GM06990 (cell line): Measurements from ENCODE around the gene BAHCC1.
A peak's percentile ranks its signal among the peaks of the same experiment; 100 is the strongest.

Experiments
- DNase-seq: peaks from one replicate; pipeline ENCODE4 v3.0.0-alpha.2; 2011; ENCODE audit not compliant: insufficient read length; ENCODE audit errors: extremely low read depth
- H3K27me3 ChIP-seq: replicated peaks from 2 replicates; pipeline ENCODE4 v1.6.0; 2011; ENCODE audit warnings: low read length; ENCODE audit not compliant: control insufficient read depth, insufficient read depth
- H3K36me3 ChIP-seq: 2 replicates; pipeline ENCODE4 v1.5.1; 2011; ENCODE audit warnings: low read length; ENCODE audit not compliant: control insufficient read depth, insufficient read depth
- H3K4me3 ChIP-seq: replicated peaks from 2 replicates; pipeline ENCODE4 v1.5.1; 2011; ENCODE audit warnings: low read depth, mild to moderate bottlenecking, control low read depth, low read length
- CTCF ChIP-seq: IDR thresholded peaks from 2 replicates; pipeline ENCODE4 v1.5.1; 2011; ENCODE audit warnings: low read length, control low read depth, mild to moderate bottlenecking, inconsistent platforms; ENCODE audit not compliant: insufficient read depth, poor library complexity, severe bottlenecking

Gene BAHCC1

GRCh38 chr17:81511804-81512561, 116.7 kb downstream of the BAHCC1 start:
- no peak for TF ChIP-seq CTCF
- peak; percentile 57 for DNase-seq
- Histone ChIP-seq H3K27me3 (no peaks in the 10 kb centered on the region), H3K4me3 (peak overlapping the region; percentile 83), H3K36me3 (peaks cover 28% of the 10 kb centered on the region)

GRCh38 chr17:81512562-81513371, 117.5 kb downstream of the BAHCC1 start, which contains the start of gene ACTG1:
ACTG1 (minus strand) TSS chr17:81512799; CDS start chr17:81512354, 445 bp downstream.
- Histone ChIP-seq H3K4me3 (peak within 1 kb of the TSS; percentile 89), H3K27me3 (no peaks in the 10 kb centered on the region), H3K36me3 (peaks cover 28% of the 10 kb centered on the region)
- peak; percentile 96 for DNase-seq
- no peak for TF ChIP-seq CTCF

- peak; percentile 82 for DNase-seq
- H3K36me3 ChIP-seq = peaks cover 28% of the 10 kb centered on the region
- no peak for TF ChIP-seq CTCF
- H3K27me3 ChIP-seq = no peaks in the 10 kb centered on the region
- peak overlapping the region; percentile 89 for H3K4me3 ChIP-seq
Observed at GRCh38 chr17:81513372-81513752, 118.1 kb downstream of the BAHCC1 start.

GRCh38 chr17:81513753-81514488, 118.7 kb downstream of the BAHCC1 start:
- no peaks in the 10 kb centered on the region for H3K27me3 ChIP-seq
- H3K36me3 ChIP-seq = peaks cover 28% of the 10 kb centered on the region
- TF ChIP-seq CTCF = no peak
- H3K4me3 ChIP-seq = peak overlapping the region; percentile 89
- peak; percentile 73 for DNase-seq

- no peaks in the 10 kb centered on the region for H3K27me3 ChIP-seq
- peak overlapping the region; percentile 89 for H3K4me3 ChIP-seq
- no peak for DNase-seq
- TF ChIP-seq CTCF = no peak
- peaks cover 26% of the 10 kb centered on the region for H3K36me3 ChIP-seq
Observed at GRCh38 chr17:81514489-81514738, 119.2 kb downstream of the BAHCC1 start.
